Activated naive CD8-positive, alpha-beta T cell treated with anti-CD3 and anti-CD28 coated beads for 36 hours (primary cell): Measurements from ENCODE around the gene ADRA1B. TPM values are rescaled to one million over a fixed set of nuclear protein-coding genes. Genes with fewer than 3 reads are reported as not detected.

Experiments
- DNase-seq: peaks from one replicate; pipeline ENCODE4 v3.0.0; 2021
- H3K27ac Mint-ChIP-seq: one replicate; pipeline ENCODE4 v1.8.0; 2022; ENCODE audit warnings: mild to moderate bottlenecking, moderate library complexity, mixed read lengths
- H3K27me3 Mint-ChIP-seq: one replicate; pipeline ENCODE4 v1.8.0; 2022; ENCODE audit warnings: mild to moderate bottlenecking, mixed read lengths
- H3K36me3 Mint-ChIP-seq: one replicate; pipeline ENCODE4 v1.8.0; 2021; ENCODE audit warnings: mild to moderate bottlenecking, mixed read lengths
- H3K4me1 Mint-ChIP-seq: one replicate; pipeline ENCODE4 v1.8.0; 2021; ENCODE audit warnings: mixed read lengths
- H3K4me3 Mint-ChIP-seq: one replicate; pipeline ENCODE4 v1.8.0; 2022; ENCODE audit warnings: mild to moderate bottlenecking, moderate library complexity, mixed read lengths
- H3K9me3 Mint-ChIP-seq: one replicate; pipeline ENCODE4 v1.8.0; 2022; ENCODE audit warnings: mixed read lengths
- total RNA-seq, 2 experiments: library from RNA; stranded (reverse); gene quantifications; one replicate each; pipeline ENCODE4 v1.2.3, GENCODE V29; 2021

Gene ADRA1B
- total RNA-seq, 2 experiments from 2014 or later, result not detected

DNA sequence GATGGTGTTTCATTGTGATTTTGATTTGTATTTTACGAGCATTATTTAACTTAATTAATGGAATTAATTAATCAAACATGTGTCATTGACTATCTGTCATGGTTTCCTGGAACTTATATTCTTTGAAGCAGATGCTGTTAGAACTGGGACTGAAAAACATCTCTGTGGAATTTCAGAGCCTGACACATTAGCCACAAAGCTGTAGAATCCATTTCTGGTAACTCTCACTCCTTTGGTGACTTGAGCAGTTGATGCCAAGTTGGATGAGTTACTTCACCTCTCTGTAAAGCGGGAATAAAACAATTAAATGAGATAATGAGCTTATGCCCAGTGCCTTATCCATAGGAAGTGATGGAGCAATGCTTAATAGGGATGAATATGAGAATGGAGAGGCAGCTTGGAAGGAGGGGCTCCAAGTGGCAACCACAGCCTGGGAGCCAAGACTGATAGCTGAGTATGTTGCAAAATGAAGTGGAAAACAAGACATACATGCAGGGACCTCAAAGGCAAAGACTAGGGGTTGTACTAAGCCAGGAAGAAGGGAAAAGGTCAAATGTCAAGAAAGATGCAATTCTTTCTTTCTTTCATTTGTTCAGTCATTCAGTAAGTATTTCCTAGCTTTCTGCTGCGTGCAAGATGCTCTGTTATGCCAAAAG is 23.1 kb upstream of the ADRA1B start:
- DNase-seq, result no peak
- H3K27me3 Mint-ChIP-seq, result peaks cover 27% of the 10 kb centered on the region
- H3K4me1 Mint-ChIP-seq, result no peaks in the 10 kb centered on the region
- no peak overlapping the region for H3K4me3 Mint-ChIP-seq
- H3K36me3 Mint-ChIP-seq, result no peaks in the 10 kb centered on the region
- no peak overlapping the region for H3K27ac Mint-ChIP-seq
- no peaks in the 10 kb centered on the region for H3K9me3 Mint-ChIP-seq

DNA sequence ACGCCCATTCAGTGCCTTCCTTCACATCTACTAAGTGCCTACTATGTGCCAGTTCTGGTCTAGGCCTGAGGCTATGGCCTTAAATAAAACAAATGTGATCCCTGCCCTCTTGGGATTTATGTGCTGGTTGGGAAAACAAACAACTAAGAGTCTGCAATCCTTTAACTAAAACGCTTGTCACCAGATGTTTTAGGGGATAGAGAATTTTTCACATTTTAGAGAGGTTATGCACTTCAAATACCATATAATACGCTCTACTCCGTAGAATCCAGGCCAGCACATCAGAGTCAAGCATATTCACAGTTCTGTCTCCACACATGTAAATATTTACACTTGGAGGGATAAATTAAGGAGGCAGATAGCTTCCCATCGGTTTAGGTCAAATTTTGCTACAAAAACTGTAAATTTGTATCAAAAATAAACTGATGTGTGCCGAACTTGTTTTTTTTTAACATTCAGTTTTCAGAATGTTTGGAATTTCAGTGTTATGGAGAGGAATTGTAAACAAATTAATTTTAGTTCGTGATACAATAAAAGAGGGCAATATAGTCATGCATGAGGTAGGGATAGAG is 22.0 kb upstream of the ADRA1B start:
- Mint-ChIP-seq H3K4me1 (no peaks in the 10 kb centered on the region), H3K9me3 (no peaks in the 10 kb centered on the region), H3K36me3 (no peaks in the 10 kb centered on the region), H3K27ac (no peak overlapping the region), H3K27me3 (peaks cover 38% of the 10 kb centered on the region), H3K4me3 (no peak overlapping the region)
- no peak for DNase-seq

GRCh38 chr5:159897786-159898393 is 18.4 kb upstream of the ADRA1B start:
- DNase-seq, result no peak
- peaks cover 3% of the 10 kb centered on the region for H3K4me1 Mint-ChIP-seq
- H3K9me3 Mint-ChIP-seq, result no peaks in the 10 kb centered on the region
- H3K4me3 Mint-ChIP-seq, result no peak overlapping the region
- peaks cover 46% of the 10 kb centered on the region for H3K27me3 Mint-ChIP-seq
- no peak overlapping the region for H3K27ac Mint-ChIP-seq
- H3K36me3 Mint-ChIP-seq, result no peaks in the 10 kb centered on the region

DNA sequence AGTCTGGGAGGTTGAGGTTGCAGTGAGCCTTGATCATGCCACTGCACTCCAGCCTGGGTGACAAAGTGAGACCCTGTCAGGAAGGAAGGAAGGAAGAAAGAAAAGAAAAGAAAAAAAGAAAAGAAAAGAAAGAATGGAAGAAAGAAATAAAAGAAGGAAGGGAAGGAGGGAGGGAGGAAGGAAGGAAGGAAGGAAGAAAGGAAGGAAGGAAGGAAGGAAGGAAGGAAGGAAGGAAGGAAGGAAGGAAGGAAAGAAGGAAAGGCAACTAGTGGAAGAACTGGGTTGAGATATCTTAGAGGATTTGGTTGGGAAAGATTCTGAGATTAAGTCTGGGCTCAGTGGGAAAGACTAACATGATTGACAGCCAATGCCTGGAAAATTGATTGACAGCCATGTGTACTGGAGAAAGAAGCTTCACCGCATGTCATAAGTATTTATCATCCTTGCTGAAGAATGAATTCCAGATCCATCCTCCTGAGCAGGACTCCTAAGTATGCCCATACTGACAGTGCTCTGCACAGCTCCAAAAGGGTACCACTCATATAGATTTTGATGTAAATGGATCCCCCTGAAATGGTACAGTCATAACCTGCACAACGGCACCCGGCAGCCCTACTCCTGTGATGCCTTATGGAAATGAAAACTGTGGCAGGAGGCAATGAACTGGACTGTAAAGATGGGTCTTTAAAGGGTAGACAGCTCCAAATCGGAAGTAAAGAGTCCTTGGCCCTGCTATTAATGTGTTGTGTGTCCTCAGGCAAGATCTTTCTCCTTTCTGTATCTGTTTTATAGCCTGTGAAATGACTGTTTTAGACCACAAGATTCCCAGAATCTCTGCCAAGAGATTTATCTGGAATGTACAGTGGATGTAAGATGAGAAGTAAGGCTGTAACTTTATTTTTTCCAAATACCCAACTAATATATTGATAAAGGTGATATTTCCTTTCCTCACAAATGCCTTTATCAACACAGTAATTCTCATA is 16.9 kb upstream of the ADRA1B start:
- H3K4me1 Mint-ChIP-seq, result peaks cover 3% of the 10 kb centered on the region
- no peak overlapping the region for H3K4me3 Mint-ChIP-seq
- H3K27ac Mint-ChIP-seq, result no peak overlapping the region
- no peaks in the 10 kb centered on the region for H3K36me3 Mint-ChIP-seq
- H3K9me3 Mint-ChIP-seq, result no peaks in the 10 kb centered on the region
- no peak for DNase-seq
- H3K27me3 Mint-ChIP-seq, result peaks cover 46% of the 10 kb centered on the region

DNA sequence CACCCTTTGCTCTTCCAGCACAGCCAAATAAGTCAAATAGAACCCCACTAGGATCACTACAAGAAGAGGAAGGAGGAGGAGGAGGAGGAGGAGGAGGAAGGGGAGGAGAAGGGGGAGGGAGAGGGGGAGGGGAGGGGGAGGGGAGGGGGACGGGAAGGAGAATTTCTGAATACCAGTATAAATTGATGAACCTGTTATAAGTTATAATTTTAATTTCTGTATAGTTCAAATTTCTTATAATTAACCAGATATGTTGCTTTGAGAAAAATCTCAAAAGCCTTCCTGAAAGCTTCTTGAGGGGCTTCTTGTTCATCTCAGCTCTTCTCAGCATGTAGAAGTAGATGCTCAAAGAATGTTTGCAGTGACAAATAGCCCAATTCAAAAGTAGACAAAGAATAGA is 15.0 kb upstream of the ADRA1B start:
- no peaks in the 10 kb centered on the region for H3K9me3 Mint-ChIP-seq
- peaks cover 34% of the 10 kb centered on the region for H3K27me3 Mint-ChIP-seq
- DNase-seq, result no peak
- H3K36me3 Mint-ChIP-seq, result no peaks in the 10 kb centered on the region
- no peak overlapping the region for H3K4me3 Mint-ChIP-seq
- H3K27ac Mint-ChIP-seq, result no peak overlapping the region
- H3K4me1 Mint-ChIP-seq, result peaks cover 9% of the 10 kb centered on the region

GRCh38 chr5:159901772-159902171 is 14.5 kb upstream of the ADRA1B start:
- DNase-seq, result no peak
- H3K27ac Mint-ChIP-seq, result no peak overlapping the region
- no peaks in the 10 kb centered on the region for H3K9me3 Mint-ChIP-seq
- peaks cover 9% of the 10 kb centered on the region for H3K4me1 Mint-ChIP-seq
- H3K27me3 Mint-ChIP-seq, result peaks cover 31% of the 10 kb centered on the region
- H3K36me3 Mint-ChIP-seq, result no peaks in the 10 kb centered on the region
- no peak overlapping the region for H3K4me3 Mint-ChIP-seq

- no peaks in the 10 kb centered on the region for H3K9me3 Mint-ChIP-seq
Measured at GRCh38 chr5:159902444-159903121, 13.7 kb upstream of the ADRA1B start.

GRCh38 chr5:159903131-159903530 is 13.2 kb upstream of the ADRA1B start:
- Mint-ChIP-seq H3K9me3 (no peaks in the 10 kb centered on the region), H3K27ac (no peak overlapping the region), H3K4me1 (peaks cover 9% of the 10 kb centered on the region), H3K36me3 (no peaks in the 10 kb centered on the region), H3K27me3 (peaks cover 29% of the 10 kb centered on the region), H3K4me3 (no peak overlapping the region)
- DNase-seq, result no peak

More at GRCh38 chr5:159902444-159903121, 13.7 kb upstream of the ADRA1B start:
- Mint-ChIP-seq H3K27ac (no peak overlapping the region), H3K36me3 (no peaks in the 10 kb centered on the region), H3K4me3 (no peak overlapping the region), H3K4me1 (peaks cover 9% of the 10 kb centered on the region), H3K27me3 (peaks cover 30% of the 10 kb centered on the region)
- no peak for DNase-seq

- Mint-ChIP-seq H3K4me1 (peaks cover 9% of the 10 kb centered on the region), H3K36me3 (no peaks in the 10 kb centered on the region), H3K9me3 (no peaks in the 10 kb centered on the region), H3K4me3 (no peak overlapping the region), H3K27ac (no peak overlapping the region), H3K27me3 (peaks cover 12% of the 10 kb centered on the region)
- no peak for DNase-seq
Measured at GRCh38 chr5:159904874-159905273, 11.4 kb upstream of the ADRA1B start.

DNA sequence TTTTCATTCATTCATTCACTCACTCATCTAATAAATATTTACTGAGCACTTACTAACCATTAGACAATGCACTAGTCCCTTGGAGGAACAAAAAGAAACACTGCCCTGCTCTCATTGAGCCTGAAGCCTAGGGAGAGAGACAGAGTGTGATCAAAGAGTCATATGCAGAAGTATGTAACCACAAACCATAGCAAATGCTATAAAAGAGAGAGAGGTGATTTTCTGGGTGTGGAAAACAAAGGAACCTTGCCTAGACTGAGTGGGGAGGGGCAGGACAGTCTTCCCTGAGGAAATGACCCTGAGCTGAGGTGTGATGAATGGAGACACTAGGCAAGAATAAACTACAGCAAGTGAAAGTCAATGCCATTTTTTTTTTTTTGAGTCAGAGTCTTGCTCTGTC is 10.8 kb upstream of the ADRA1B start:
- H3K36me3 Mint-ChIP-seq, result no peaks in the 10 kb centered on the region
- no peak overlapping the region for H3K4me3 Mint-ChIP-seq
- H3K9me3 Mint-ChIP-seq, result no peaks in the 10 kb centered on the region
- DNase-seq, result no peak
- H3K27ac Mint-ChIP-seq, result no peak overlapping the region
- H3K27me3 Mint-ChIP-seq, result peaks cover 11% of the 10 kb centered on the region
- peaks cover 9% of the 10 kb centered on the region for H3K4me1 Mint-ChIP-seq

DNA sequence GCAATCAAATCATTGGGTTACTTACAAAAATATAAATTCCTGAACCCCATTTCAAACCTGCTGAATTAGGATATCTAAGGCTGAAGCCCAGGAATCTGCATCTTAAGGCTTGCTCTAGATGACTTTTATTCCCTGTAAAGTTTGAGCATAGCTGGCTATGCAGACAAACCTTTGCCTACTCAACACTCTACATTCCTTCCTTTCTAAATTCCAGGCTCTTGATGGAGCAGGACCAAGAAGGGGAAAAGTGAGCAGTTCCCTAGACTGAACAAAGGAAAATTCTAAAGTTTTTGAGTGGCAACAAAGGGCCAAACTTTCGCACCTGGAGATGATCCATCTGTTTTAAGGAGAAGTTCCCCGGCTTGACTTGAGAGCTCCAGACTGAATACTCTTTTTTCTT is 9.8 kb upstream of the ADRA1B start:
- Mint-ChIP-seq H3K36me3 (no peaks in the 10 kb centered on the region), H3K4me3 (no peak overlapping the region), H3K9me3 (no peaks in the 10 kb centered on the region), H3K27me3 (peaks cover 8% of the 10 kb centered on the region), H3K4me1 (peaks cover 9% of the 10 kb centered on the region), H3K27ac (no peak overlapping the region)
- no peak for DNase-seq

- H3K27ac Mint-ChIP-seq, result no peak overlapping the region
- no peaks in the 10 kb centered on the region for H3K9me3 Mint-ChIP-seq
- DNase-seq, result no peak
- no peaks in the 10 kb centered on the region for H3K36me3 Mint-ChIP-seq
- H3K27me3 Mint-ChIP-seq, result peaks cover 8% of the 10 kb centered on the region
- peaks cover 9% of the 10 kb centered on the region for H3K4me1 Mint-ChIP-seq
- no peak overlapping the region for H3K4me3 Mint-ChIP-seq
Measured at GRCh38 chr5:159906943-159907342, 9.3 kb upstream of the ADRA1B start.

GRCh38 chr5:159907689-159908590 is 8.3 kb upstream of the ADRA1B start:
- DNase-seq, result no peak
- H3K4me1 Mint-ChIP-seq, result peaks cover 6% of the 10 kb centered on the region
- peaks cover 12% of the 10 kb centered on the region for H3K27me3 Mint-ChIP-seq
- H3K4me3 Mint-ChIP-seq, result no peak overlapping the region
- no peaks in the 10 kb centered on the region for H3K9me3 Mint-ChIP-seq
- no peak overlapping the region for H3K27ac Mint-ChIP-seq
- no peaks in the 10 kb centered on the region for H3K36me3 Mint-ChIP-seq

DNA sequence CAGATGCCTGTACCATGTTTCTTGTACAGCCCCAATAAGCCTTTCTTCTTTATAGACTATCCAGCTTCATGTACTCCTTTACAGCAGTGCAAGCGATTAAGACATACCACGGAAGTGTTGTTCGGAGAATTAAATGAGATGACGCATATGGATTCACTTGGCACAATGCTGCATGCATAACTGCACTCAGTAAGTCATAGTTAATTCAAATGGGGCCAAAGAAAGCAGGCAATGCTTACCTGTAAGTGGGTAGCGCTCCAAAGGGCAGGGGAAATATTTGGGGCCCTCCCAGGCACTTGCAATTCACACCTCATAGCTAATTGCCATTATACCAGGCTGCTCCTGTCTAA is 7.7 kb upstream of the ADRA1B start:
- Mint-ChIP-seq H3K4me3 (no peak overlapping the region), H3K4me1 (peaks cover 6% of the 10 kb centered on the region), H3K27me3 (peaks cover 18% of the 10 kb centered on the region), H3K36me3 (no peaks in the 10 kb centered on the region), H3K9me3 (no peaks in the 10 kb centered on the region), H3K27ac (no peak overlapping the region)
- no peak for DNase-seq
